ENCODE results near the gene ERC1.

DNA sequence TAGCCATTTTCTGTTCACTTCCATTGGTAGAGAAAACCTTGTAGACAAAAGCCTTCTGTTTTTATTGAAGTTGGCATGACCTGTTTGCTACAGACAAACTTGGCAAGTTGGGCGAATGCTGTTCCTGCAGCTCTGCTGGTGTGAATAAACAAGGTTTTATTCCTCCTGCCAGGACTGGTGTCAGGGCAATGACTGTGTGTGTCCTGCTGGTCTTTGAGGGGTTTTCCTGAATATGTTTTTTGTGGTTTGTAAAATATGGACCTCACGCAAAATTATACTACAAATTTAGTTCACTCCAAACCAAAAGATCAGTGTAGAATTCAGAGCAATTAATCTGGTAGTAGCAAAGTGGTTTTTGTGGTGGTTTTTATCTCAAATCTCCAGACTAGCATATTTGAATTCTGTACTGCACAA, 140.8 kb downstream of the ERC1 start:
- TF ChIP-seq GATA2 (IDR thresholded peaks at IDR 0.05; ENCODE audit: low read depth, low read length) (no peak), GATA3 (IDR thresholded peaks at IDR 0.05; ENCODE audit: low read depth, low read length) (no peak)
